B cell (primary cell): ENCODE results near the gene ANK3. TPM values are rescaled to one million over a fixed set of nuclear protein-coding genes. Genes with fewer than 3 reads are reported as not detected.

Source experiments
- ATAC-seq: fragments of 200-7000 bp; cut with Tn5 transposase; one replicate; pipeline ENCODE4 v1.10.0; 2021; ENCODE audit warnings: low read depth, mild to moderate bottlenecking, moderate number of reproducible peaks, moderate library complexity
- CTCF ChIA-PET: fragments of 350-600 bp; sonication (Branson Sonifier 250); formaldehyde crosslinking; loops from one replicate; lab custom pipeline; 2021; ENCODE audit warnings: antibody characterized with exemption, inconsistent platforms; lab: Charles Lee
- POLR2A ChIA-PET: fragments of 350-600 bp; sonication (Branson Sonifier 250); formaldehyde crosslinking; loops from one replicate; lab custom pipeline; 2021; ENCODE audit warnings: antibody characterized with exemption; lab: Charles Lee
- DNase-seq: peaks from one replicate; pipeline ENCODE4 v3.0.0; 2013
- H2AFZ ChIP-seq: 2 replicates; pipeline ENCODE4 v1.6.1; 2012; ENCODE audit warnings: mild to moderate bottlenecking, low read depth, low read length; ENCODE audit not compliant: insufficient read depth, poor library complexity, severe bottlenecking
- H3K27ac ChIP-seq, 2 donors: 1 replicate in 1 of 2; 2 replicates in 1 of 2; pipeline ENCODE4 v1.5.1; 2012 to 2013; ENCODE audit warnings: low read length in 2 of 2, mild to moderate bottlenecking in 2 of 2, moderate library complexity in 1 of 2
- H3K27me3 ChIP-seq, 4 experiments: fragments of 200-600 bp in 1 of 4; sonication (generic) in 1 of 4; replicated peaks in 1 of 4; 1 replicate in 2 of 4; 2 replicates in 2 of 4; pipeline versions ENCODE4 v1.6.1 to v1.7.0; 2013 to 2016; ENCODE audit warnings: low read length in 3 of 4, mild to moderate bottlenecking in 2 of 4, mixed read lengths in 1 of 4, moderate library complexity in 1 of 4; ENCODE audit not compliant: insufficient read depth in 4 of 4, control insufficient read depth in 3 of 4; ENCODE audit errors: control extremely low read depth in 1 of 4
- H3K36me3 ChIP-seq, 2 experiments: replicated peaks in 1 of 2; 1 replicate in 1 of 2; 2 replicates in 1 of 2; pipeline versions ENCODE4 v1.6.1 to v1.7.1; 2013; ENCODE audit warnings: low read length in 1 of 2; ENCODE audit not compliant: insufficient read depth in 2 of 2, control insufficient read depth in 1 of 2; ENCODE audit errors: control extremely low read depth in 1 of 2, extremely low read depth in 1 of 2
- H3K4me1 ChIP-seq, 2 donors: fragments of 200-600 bp in 1 of 2; sonication (generic) in 1 of 2; 1 replicate in 1 of 2; 2 replicates in 1 of 2; pipeline versions ENCODE4 v1.5.1 to v1.6.1; 2013 to 2017; ENCODE audit warnings: low read length in 2 of 2; ENCODE audit not compliant: control insufficient read depth in 2 of 2, insufficient read depth in 2 of 2
- H3K4me2 ChIP-seq: replicated peaks from 2 replicates; pipeline ENCODE3; 2012; ENCODE audit warnings: mild to moderate bottlenecking, low read depth, low read length; ENCODE audit not compliant: poor library complexity, severe bottlenecking
- H3K4me3 ChIP-seq, 5 experiments: fragments of 200-600 bp in 1 of 5; sonication (generic) in 1 of 5; 1 replicate in 3 of 5; 2 replicates in 2 of 5; pipeline versions ENCODE4 v1.5.1 to v1.7.0; 2011 to 2016; ENCODE audit warnings: low read length in 4 of 5, mild to moderate bottlenecking in 4 of 5, low read depth in 2 of 5, control low read depth in 1 of 5, moderate library complexity in 1 of 5; ENCODE audit not compliant: insufficient read depth in 1 of 5; ENCODE audit errors: control extremely low read depth in 1 of 5, extremely low read depth in 1 of 5
- H3K79me2 ChIP-seq: fragments of 200-600 bp; sonication (generic); one replicate; pipeline ENCODE4 v1.6.0; 2016; ENCODE audit warnings: low read length; ENCODE audit not compliant: control insufficient read depth, insufficient read depth
- H3K9ac ChIP-seq: fragments of 200-600 bp; sonication (generic); 2 replicates; pipeline ENCODE4 v1.6.1; 2017; ENCODE audit warnings: mild to moderate bottlenecking, low read length, moderate library complexity
- H3K9me3 ChIP-seq, 3 donors: one replicate each; pipeline versions ENCODE4 v1.6.1 to v1.7.1; 2013; ENCODE audit warnings: low read length in 2 of 3; ENCODE audit not compliant: control insufficient read depth in 2 of 3, insufficient read depth in 1 of 3; ENCODE audit errors: control extremely low read depth in 1 of 3
- H4K20me1 ChIP-seq: 2 replicates; pipeline ENCODE4 v1.6.0; 2012; ENCODE audit warnings: mild to moderate bottlenecking, low read length; ENCODE audit not compliant: insufficient read depth, control insufficient read depth, poor library complexity, severe bottlenecking
- H3K27ac Mint-ChIP-seq: one replicate; pipeline ENCODE4 v1.8.0; 2021; ENCODE audit warnings: mixed read lengths
- H3K27me3 Mint-ChIP-seq: one replicate; pipeline ENCODE4 v1.8.0; 2021; ENCODE audit warnings: mixed read lengths
- H3K4me1 Mint-ChIP-seq: one replicate; pipeline ENCODE4 v1.8.0; 2021; ENCODE audit warnings: mixed read lengths
- H3K4me3 Mint-ChIP-seq: one replicate; pipeline ENCODE4 v1.8.0; 2021; ENCODE audit warnings: mixed read lengths
- H3K9me3 Mint-ChIP-seq: one replicate; pipeline ENCODE4 v1.8.0; 2022; ENCODE audit warnings: mixed read lengths; ENCODE audit not compliant: insufficient read depth
- EZH2 ChIP-seq: IDR thresholded peaks from 2 replicates; pipeline ENCODE4 v1.6.1; 2012; ENCODE audit warnings: borderline replicate concordance, low read depth, mild to moderate bottlenecking, moderate library complexity, low read length; ENCODE audit not compliant: insufficient read depth, poor library complexity, severe bottlenecking
- WGBS: methylation state at CpG from one replicate; pipeline ENCODE4 v1.1.5; 2013; ENCODE audit warnings: missing lambda C conversion rate; ENCODE audit not compliant: insufficient coverage; 5-methylcytosine and 5-hydroxymethylcytosine counted together
- intact Hi-C: fragments of 100-400 bp; cut with micrococcal nuclease; formaldehyde crosslinking; loops from one replicate; pipeline ENCODE4 v1.10.0; 2022
- polyA plus RNA-seq: library from polyadenylated mRNA; depleted of rRNA; stranded (reverse); fragments of >200 nt; gene quantifications from 2 replicates; pipeline ENCODE4 v1.2.3, GENCODE V29; 2012
- total RNA-seq, 2 donors: library from RNA; stranded (reverse); fragments of 120-200 nt in 1 of 2; gene quantifications; 1 replicate in 1 of 2; 2 replicates in 1 of 2; pipeline versions ENCODE4 v1.2.3 to v1.2.4, GENCODE V29; 2013 to 2022
- TF ChIP-seq, protein P1 (sequence below): fragments of 200-600 bp; IDR thresholded peaks from one replicate; pipeline ENCODE4 v1.8.0; 2022; ENCODE audit warnings: antibody characterized with exemption, mild to moderate bottlenecking

ANK3 gene
- total and polyA plus RNA-seq, 2 donors (not counting 1 experiment from before 2014, with no cell fraction given), result 4.9 to 21.6 TPM

DNA sequence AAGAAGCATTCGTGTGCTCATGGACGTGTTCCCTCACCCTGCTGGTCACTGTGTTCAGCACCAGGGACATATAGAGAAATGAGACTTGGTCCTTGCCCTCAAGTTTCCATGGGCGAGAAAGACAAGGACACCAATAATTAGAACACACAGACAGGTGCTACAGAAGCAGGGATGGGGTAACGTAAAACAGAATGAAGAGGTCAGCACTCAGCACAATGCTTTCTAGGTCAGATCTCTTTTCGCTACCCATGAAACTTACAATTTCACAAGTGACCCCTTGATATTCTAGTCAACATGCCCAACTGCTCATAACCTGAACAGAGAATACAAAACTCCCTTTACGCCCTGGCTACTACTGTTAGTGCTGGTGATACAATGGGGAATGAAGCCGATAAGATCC is 6.0 kb upstream of the ANK3 start:
- no peak overlapping the region for H3K27ac ChIP-seq
- H3K4me3 ChIP-seq, result no peak overlapping the region
- no peaks in the 10 kb centered on the region for H3K9me3 Mint-ChIP-seq
- no peaks in the 10 kb centered on the region for H3K36me3 ChIP-seq
- H4K20me1 ChIP-seq, result no peaks in the 10 kb centered on the region
- TF ChIP-seq, protein P1, sequence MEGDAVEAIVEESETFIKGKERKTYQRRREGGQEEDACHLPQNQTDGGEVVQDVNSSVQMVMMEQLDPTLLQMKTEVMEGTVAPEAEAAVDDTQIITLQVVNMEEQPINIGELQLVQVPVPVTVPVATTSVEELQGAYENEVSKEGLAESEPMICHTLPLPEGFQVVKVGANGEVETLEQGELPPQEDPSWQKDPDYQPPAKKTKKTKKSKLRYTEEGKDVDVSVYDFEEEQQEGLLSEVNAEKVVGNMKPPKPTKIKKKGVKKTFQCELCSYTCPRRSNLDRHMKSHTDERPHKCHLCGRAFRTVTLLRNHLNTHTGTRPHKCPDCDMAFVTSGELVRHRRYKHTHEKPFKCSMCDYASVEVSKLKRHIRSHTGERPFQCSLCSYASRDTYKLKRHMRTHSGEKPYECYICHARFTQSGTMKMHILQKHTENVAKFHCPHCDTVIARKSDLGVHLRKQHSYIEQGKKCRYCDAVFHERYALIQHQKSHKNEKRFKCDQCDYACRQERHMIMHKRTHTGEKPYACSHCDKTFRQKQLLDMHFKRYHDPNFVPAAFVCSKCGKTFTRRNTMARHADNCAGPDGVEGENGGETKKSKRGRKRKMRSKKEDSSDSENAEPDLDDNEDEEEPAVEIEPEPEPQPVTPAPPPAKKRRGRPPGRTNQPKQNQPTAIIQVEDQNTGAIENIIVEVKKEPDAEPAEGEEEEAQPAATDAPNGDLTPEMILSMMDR, result no peak
- TF ChIP-seq EZH2, result no peak
- H3K9me3 ChIP-seq, result no peaks in the 10 kb centered on the region
- WGBS, result 92% methylated on average over 2 of the region's 7 CpGs
- no peaks in the 10 kb centered on the region for H3K27me3 ChIP-seq
- no peaks in the 10 kb centered on the region for H3K27me3 Mint-ChIP-seq
- no peak overlapping the region for H2AFZ ChIP-seq
- H3K4me1 ChIP-seq, result peaks cover 4 to 6% of the 10 kb centered on the region in 2 donors
- H3K4me2 ChIP-seq, result no peak overlapping the region
- intact Hi-C loops, result no loop called here
- H3K79me2 ChIP-seq, result no peaks in the 10 kb centered on the region
- H3K9ac ChIP-seq, result no peak overlapping the region
- H3K27ac Mint-ChIP-seq, result no peak overlapping the region
- POLR2A ChIA-PET, result no interaction called here
- no peak for ATAC-seq
- H3K4me1 Mint-ChIP-seq, result peaks cover 8% of the 10 kb centered on the region
- CTCF ChIA-PET, result no interaction called here
- no peak overlapping the region for H3K4me3 Mint-ChIP-seq
- DNase-seq, result no peak

DNA sequence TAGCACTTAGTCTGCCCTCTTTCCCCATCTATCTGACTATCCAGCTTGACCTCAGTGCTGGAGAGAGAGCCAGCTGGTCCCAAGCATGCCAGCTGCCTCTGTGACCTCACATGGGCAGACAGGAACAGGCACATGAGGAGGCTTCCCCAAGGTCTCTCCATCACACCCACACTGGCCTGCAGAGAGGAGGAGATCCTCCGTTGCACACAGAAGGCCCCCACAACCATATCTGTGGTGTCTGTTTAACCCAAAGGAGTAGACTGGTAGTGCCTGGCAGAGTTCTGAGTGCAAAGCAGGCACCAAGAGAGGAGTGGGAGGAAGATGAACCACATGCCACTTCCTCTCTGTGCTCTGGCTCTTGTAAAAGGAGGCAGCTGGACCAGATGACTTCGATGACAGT is 4.8 kb upstream of the ANK3 start:
- Histone ChIP-seq H3K9ac (no peak overlapping the region), H3K4me1 (peaks cover 4 to 7% of the 10 kb centered on the region in 2 donors), H3K36me3 (no peaks in the 10 kb centered on the region), H2AFZ (peak overlapping the region; percentile 14), H3K27ac (no peak overlapping the region), H3K27me3 (no peaks in the 10 kb centered on the region), H3K9me3 (no peaks in the 10 kb centered on the region), H3K4me3 (no peak overlapping the region), H4K20me1 (no peaks in the 10 kb centered on the region), H3K79me2 (no peaks in the 10 kb centered on the region), H3K4me2 (no peak overlapping the region)
- ChIA-PET POLR2A (no interaction called here), CTCF (no interaction called here)
- H3K27me3 Mint-ChIP-seq, result no peaks in the 10 kb centered on the region
- H3K4me1 Mint-ChIP-seq, result peaks cover 10% of the 10 kb centered on the region
- H3K27ac Mint-ChIP-seq, result no peak overlapping the region
- DNase-seq (no peak), ATAC-seq (no peak)
- no CpG with 5 or more reads among the region's 2 CpGs for WGBS
- H3K4me3 Mint-ChIP-seq, result no peak overlapping the region
- no peak for TF ChIP-seq EZH2
- TF ChIP-seq, protein P1, result no peak
- intact Hi-C loops, result no loop called here
- no peaks in the 10 kb centered on the region for H3K9me3 Mint-ChIP-seq
